Superior temporal gyrus (tissue), 1 donor: ENCODE measurements around the gene ZNF827.
A peak's percentile ranks its signal among the peaks of the same experiment; 100 is the strongest.

Experiments
- DNase-seq: peaks from one replicate; pipeline ENCODE4 v3.0.0-alpha.2; 2016; ENCODE audit errors: extremely low spot score

ZNF827 gene

GRCh38 chr4:145938618-145939440 lies at the start of gene ZNF827:
Gene ZNF827, minus strand, starts transcription at chr4:145938823. Its CDS starts 416 bp downstream, at chr4:145938407.
- DNase-seq = peak; percentile 68

- DNase-seq = no peak
Observed at GRCh38 chr4:145984563-145984962, 45.9 kb upstream of the ZNF827 start.

GRCh38 chr4:145982791-145983190 lies 44.2 kb upstream of the ZNF827 start:
- DNase-seq = no peak

GRCh38 chr4:145979160-145979559 lies 40.5 kb upstream of the ZNF827 start:
- no peak for DNase-seq

- no peak for DNase-seq
Observed at GRCh38 chr4:145976680-145977079, 38.1 kb upstream of the ZNF827 start.

- DNase-seq = no peak
Observed at GRCh38 chr4:145960012-145960411, 21.4 kb upstream of the ZNF827 start.

- DNase-seq = no peak
Observed at GRCh38 chr4:145957302-145957701, 18.7 kb upstream of the ZNF827 start.

- DNase-seq = peak; percentile 51
Observed at GRCh38 chr4:145956288-145956890, 17.8 kb upstream of the ZNF827 start.

GRCh38 chr4:145954924-145955339 lies 16.3 kb upstream of the ZNF827 start:
- no peak for DNase-seq

GRCh38 chr4:145951931-145952330 lies 13.3 kb upstream of the ZNF827 start:
- no peak for DNase-seq

GRCh38 chr4:145945431-145946155 lies 7.0 kb upstream of the ZNF827 start:
- DNase-seq = no peak

- no peak for DNase-seq
Observed at GRCh38 chr4:145944886-145945285, 6.3 kb upstream of the ZNF827 start.

- no peak for DNase-seq
Observed at GRCh38 chr4:145939856-145940255, 1.2 kb upstream of the ZNF827 start.

- DNase-seq = no peak
Observed at GRCh38 chr4:145939441-145939750, 773 bp upstream of the ZNF827 start.

- DNase-seq = peak; percentile 54
Observed at GRCh38 chr4:145937971-145938611, 532 bp downstream of the ZNF827 start.

GRCh38 chr4:145936997-145937901 lies 1.4 kb downstream of the ZNF827 start:
- DNase-seq = peak; percentile 54

- peak; percentile 70 for DNase-seq
Observed at GRCh38 chr4:145936142-145936996, 2.3 kb downstream of the ZNF827 start.

- DNase-seq = peak; percentile 61
Observed at GRCh38 chr4:145935253-145936141, 3.1 kb downstream of the ZNF827 start.

GRCh38 chr4:145934434-145935047 lies 4.1 kb downstream of the ZNF827 start:
- DNase-seq = no peak
